Measurements from ENCODE around the gene EIF4G3.
"Not testable (repeated sequence)": the region's sequence is repeated elsewhere in the genome, so short reads cannot be mapped to it uniquely, and the experiment has no call there.

Gene EIF4G3

GRCh38 chr1:20868263-20868662 is 308.4 kb downstream of the EIF4G3 start:
- no peak for DNase-seq (ENCODE audit: low read depth)

GRCh38 chr1:20867847-20868246 is 308.9 kb downstream of the EIF4G3 start:
- no peak for DNase-seq (ENCODE audit: low read depth)

GRCh38 chr1:20867062-20867461 is 309.6 kb downstream of the EIF4G3 start:
- DNase-seq (ENCODE audit: low read depth): no peak

GRCh38 chr1:20865001-20865400 is 311.7 kb downstream of the EIF4G3 start:
- no peak for DNase-seq (ENCODE audit: low read depth)

GRCh38 chr1:20854529-20854928 is 322.2 kb downstream of the EIF4G3 start:
- no peak for DNase-seq (ENCODE audit: low read depth)

GRCh38 chr1:20851791-20852190 is 324.9 kb downstream of the EIF4G3 start:
- DNase-seq (ENCODE audit: low read depth): not testable (repeated sequence)

GRCh38 chr1:20850021-20850420 is 326.7 kb downstream of the EIF4G3 start:
- DNase-seq (ENCODE audit: low read depth): no peak

- DNase-seq (ENCODE audit: low read depth): no peak
These were observed 327.6 kb downstream of the EIF4G3 start for GRCh38 chr1:20849100-20849499.

- no peak for DNase-seq (ENCODE audit: low read depth)
These were observed 328.5 kb downstream of the EIF4G3 start for GRCh38 chr1:20848162-20848561.

GRCh38 chr1:20847611-20848080 is 329.1 kb downstream of the EIF4G3 start:
- DNase-seq (ENCODE audit: low read depth): no peak

GRCh38 chr1:20846461-20847374 is 330.0 kb downstream of the EIF4G3 start:
- DNase-seq (ENCODE audit: low read depth): no peak

- DNase-seq (ENCODE audit: low read depth): no peak
These were observed 336.0 kb downstream of the EIF4G3 start for GRCh38 chr1:20840731-20841130.

- no peak for DNase-seq (ENCODE audit: low read depth)
These were observed 339.0 kb downstream of the EIF4G3 start for GRCh38 chr1:20837554-20838192.

- no peak for DNase-seq (ENCODE audit: low read depth)
These were observed 340.5 kb downstream of the EIF4G3 start for GRCh38 chr1:20836230-20836629.

GRCh38 chr1:20834780-20835179 is 341.9 kb downstream of the EIF4G3 start:
- no peak for DNase-seq (ENCODE audit: low read depth)

GRCh38 chr1:20834192-20834591 is 342.5 kb downstream of the EIF4G3 start:
- no peak for DNase-seq (ENCODE audit: low read depth)

- no peak for DNase-seq (ENCODE audit: low read depth)
These were observed 346.3 kb downstream of the EIF4G3 start for GRCh38 chr1:20830378-20830777.

GRCh38 chr1:20829946-20830345 is 346.8 kb downstream of the EIF4G3 start:
- no peak for DNase-seq (ENCODE audit: low read depth)

- no peak for DNase-seq (ENCODE audit: low read depth)
These were observed 347.2 kb downstream of the EIF4G3 start for GRCh38 chr1:20829531-20829930.

- DNase-seq (ENCODE audit: low read depth): no peak
These were observed 352.9 kb downstream of the EIF4G3 start for GRCh38 chr1:20823845-20824244.

GRCh38 chr1:20821466-20821865 is 355.2 kb downstream of the EIF4G3 start:
- DNase-seq (ENCODE audit: low read depth): no peak

GRCh38 chr1:20819818-20820217 is 356.9 kb downstream of the EIF4G3 start:
- no peak for DNase-seq (ENCODE audit: low read depth)

- DNase-seq (ENCODE audit: low read depth): no peak
These were observed 362.2 kb downstream of the EIF4G3 start for GRCh38 chr1:20814534-20814871.

All from stimulated activated CD8-positive, alpha-beta memory T cell treated with anti-CD3 and anti-CD28 coated beads, Interleukin-15, amount 100 ng/mL, for 1 hour (primary cell).